ENCODE measurements around the gene HERPUD1.

DNA sequence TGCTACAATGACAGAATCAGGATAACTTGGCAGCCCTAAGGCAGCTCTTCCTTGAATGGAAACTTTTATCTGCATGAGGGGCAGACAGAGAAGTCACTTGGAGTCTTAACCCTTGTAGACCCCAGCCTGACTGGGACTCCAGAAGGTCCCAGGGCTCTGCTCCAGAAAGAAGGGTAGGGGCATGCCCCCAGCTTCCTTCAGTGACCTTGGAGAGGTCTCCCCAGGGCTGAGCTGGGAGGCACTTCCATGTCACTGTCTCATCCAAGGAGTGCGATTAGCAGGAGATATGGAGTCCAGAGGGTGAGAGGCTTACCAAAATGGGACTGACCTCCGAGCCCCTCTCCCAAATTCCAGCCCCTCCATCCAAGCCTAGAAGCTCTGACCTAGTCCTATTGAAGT, 54.0 kb downstream of the HERPUD1 start:
- no peak for TF ChIP-seq POLR2A (IDR thresholded peaks at IDR 0.05)
- TF ChIP-seq, protein P1, sequence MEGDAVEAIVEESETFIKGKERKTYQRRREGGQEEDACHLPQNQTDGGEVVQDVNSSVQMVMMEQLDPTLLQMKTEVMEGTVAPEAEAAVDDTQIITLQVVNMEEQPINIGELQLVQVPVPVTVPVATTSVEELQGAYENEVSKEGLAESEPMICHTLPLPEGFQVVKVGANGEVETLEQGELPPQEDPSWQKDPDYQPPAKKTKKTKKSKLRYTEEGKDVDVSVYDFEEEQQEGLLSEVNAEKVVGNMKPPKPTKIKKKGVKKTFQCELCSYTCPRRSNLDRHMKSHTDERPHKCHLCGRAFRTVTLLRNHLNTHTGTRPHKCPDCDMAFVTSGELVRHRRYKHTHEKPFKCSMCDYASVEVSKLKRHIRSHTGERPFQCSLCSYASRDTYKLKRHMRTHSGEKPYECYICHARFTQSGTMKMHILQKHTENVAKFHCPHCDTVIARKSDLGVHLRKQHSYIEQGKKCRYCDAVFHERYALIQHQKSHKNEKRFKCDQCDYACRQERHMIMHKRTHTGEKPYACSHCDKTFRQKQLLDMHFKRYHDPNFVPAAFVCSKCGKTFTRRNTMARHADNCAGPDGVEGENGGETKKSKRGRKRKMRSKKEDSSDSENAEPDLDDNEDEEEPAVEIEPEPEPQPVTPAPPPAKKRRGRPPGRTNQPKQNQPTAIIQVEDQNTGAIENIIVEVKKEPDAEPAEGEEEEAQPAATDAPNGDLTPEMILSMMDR (IDR thresholded peaks at IDR 0.05): no peak

Measured in uterus (tissue), 2 donors.